Gastroesophageal sphincter (tissue), 3 donors: Measurements from ENCODE around the gene PALD1.

Experiments used
- EP300 ChIP-seq: sonication (generic); formaldehyde crosslinking; IDR thresholded peaks from one replicate; pipeline ENCODE4 v1.6.1; 2017; ENCODE audit warnings: antibody characterized with exemption, mild to moderate bottlenecking
- POLR2A ChIP-seq, 2 donors: fragments of 450-650 bp; IDR thresholded peaks; one replicate each; pipeline ENCODE4 v1.6.1; 2017; ENCODE audit warnings: antibody characterized with exemption in 2 of 2, mild to moderate bottlenecking in 2 of 2, moderate library complexity in 1 of 2
- POLR2AphosphoS5 ChIP-seq: sonication (generic); formaldehyde crosslinking; IDR thresholded peaks from one replicate; pipeline ENCODE4 v1.6.1; 2017; ENCODE audit warnings: antibody characterized with exemption
- TF ChIP-seq, protein P1 (sequence below), 4 experiments: fragments of 200-600 bp in 2 of 4; fragments of 450-650 bp in 2 of 4; sonication (generic) in 1 of 4; IDR thresholded peaks; one replicate each; pipeline ENCODE4 v1.5.1; 2017 to 2019; ENCODE audit warnings: antibody characterized with exemption in 4 of 4, mild to moderate bottlenecking in 2 of 4, moderate library complexity in 2 of 4

GRCh38 chr10:70544431-70545340 is 66.1 kb downstream of the PALD1 start:
- no peak for TF ChIP-seq EP300
- TF ChIP-seq, protein P1, sequence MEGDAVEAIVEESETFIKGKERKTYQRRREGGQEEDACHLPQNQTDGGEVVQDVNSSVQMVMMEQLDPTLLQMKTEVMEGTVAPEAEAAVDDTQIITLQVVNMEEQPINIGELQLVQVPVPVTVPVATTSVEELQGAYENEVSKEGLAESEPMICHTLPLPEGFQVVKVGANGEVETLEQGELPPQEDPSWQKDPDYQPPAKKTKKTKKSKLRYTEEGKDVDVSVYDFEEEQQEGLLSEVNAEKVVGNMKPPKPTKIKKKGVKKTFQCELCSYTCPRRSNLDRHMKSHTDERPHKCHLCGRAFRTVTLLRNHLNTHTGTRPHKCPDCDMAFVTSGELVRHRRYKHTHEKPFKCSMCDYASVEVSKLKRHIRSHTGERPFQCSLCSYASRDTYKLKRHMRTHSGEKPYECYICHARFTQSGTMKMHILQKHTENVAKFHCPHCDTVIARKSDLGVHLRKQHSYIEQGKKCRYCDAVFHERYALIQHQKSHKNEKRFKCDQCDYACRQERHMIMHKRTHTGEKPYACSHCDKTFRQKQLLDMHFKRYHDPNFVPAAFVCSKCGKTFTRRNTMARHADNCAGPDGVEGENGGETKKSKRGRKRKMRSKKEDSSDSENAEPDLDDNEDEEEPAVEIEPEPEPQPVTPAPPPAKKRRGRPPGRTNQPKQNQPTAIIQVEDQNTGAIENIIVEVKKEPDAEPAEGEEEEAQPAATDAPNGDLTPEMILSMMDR (IDR thresholded peaks at IDR 0.05) = no peak
- no peak for TF ChIP-seq POLR2A (IDR thresholded peaks at IDR 0.05)
- TF ChIP-seq POLR2AphosphoS5 = no peak
